Measurements from ENCODE around the gene TMED10.

- TF ChIP-seq POLR2A (IDR thresholded peaks at IDR 0.05; ENCODE audit: low read length) = no peak
- no peak for TF ChIP-seq GATA1 (IDR thresholded peaks at IDR 0.05; ENCODE audit: low read depth, low read length)
Measured at GRCh38 chr14:75094896-75095295, 81.5 kb downstream of the TMED10 start.

All from erythroblast (primary cell).